Breast epithelium (tissue), 4 donors: ENCODE measurements around the gene TBC1D2B. TPM values are rescaled to one million over a fixed set of nuclear protein-coding genes. Genes with fewer than 3 reads are reported as not detected.

ENCODE experiments used
- DNase-seq, 2 donors: peaks; one replicate each; pipeline ENCODE4 v3.0.0-alpha.2; 2019; ENCODE audit warnings: low spot score in 2 of 2
- H3K27ac ChIP-seq, 2 donors: fragments of 200-600 bp; sonication (generic) in 1 of 2; one replicate each; pipeline ENCODE4 v1.5.1; 2016 to 2019; ENCODE audit warnings: mild to moderate bottlenecking in 1 of 2
- H3K27me3 ChIP-seq, 2 donors: fragments of 200-600 bp; sonication (generic) in 1 of 2; one replicate each; pipeline versions ENCODE4 v1.5.1 to v1.6.0; 2017 to 2019; ENCODE audit warnings: control low read depth in 1 of 2, mild to moderate bottlenecking in 1 of 2
- H3K36me3 ChIP-seq: fragments of 200-600 bp; one replicate; pipeline ENCODE4 v1.5.1; 2019
- H3K4me1 ChIP-seq, 2 donors: fragments of 200-600 bp; sonication (generic); one replicate each; pipeline ENCODE4 v1.5.1; 2016 to 2019; ENCODE audit warnings: control low read depth in 1 of 2
- H3K4me3 ChIP-seq, 3 donors: fragments of 200-600 bp; sonication (generic); 1 replicate in 2 of 3; 2 replicates in 1 of 3; pipeline ENCODE4 v1.5.1; 2016 to 2019; ENCODE audit warnings: mild to moderate bottlenecking in 3 of 3, moderate library complexity in 2 of 3
- H3K9me3 ChIP-seq, 2 donors: fragments of 200-600 bp; sonication (generic) in 1 of 2; one replicate each; pipeline ENCODE4 v1.5.1; 2016 to 2019; ENCODE audit warnings: control low read depth in 1 of 2
- CTCF ChIP-seq, 3 donors: fragments of 450-650 bp; IDR thresholded peaks; one replicate each; pipeline ENCODE4 v1.5.1; 2016 to 2017; ENCODE audit warnings: antibody characterized with exemption in 3 of 3, mild to moderate bottlenecking in 3 of 3, moderate library complexity in 3 of 3
- POLR2A ChIP-seq: fragments of 450-650 bp; IDR thresholded peaks from one replicate; pipeline ENCODE4 v1.6.1; 2016; ENCODE audit warnings: antibody characterized with exemption, mild to moderate bottlenecking, moderate library complexity
- POLR2AphosphoS5 ChIP-seq, 3 donors: sonication (generic); formaldehyde crosslinking; IDR thresholded peaks; one replicate each; pipeline ENCODE4 v1.6.1; 2017; ENCODE audit warnings: antibody characterized with exemption in 3 of 3
- intact Hi-C: fragments of 100-400 bp; cut with DNase I; formaldehyde crosslinking; loops from one replicate; pipeline ENCODE4 v1.15.1; 2023; ENCODE audit warnings: low total_unique reads
- total RNA-seq, 3 donors: library from RNA; depleted of rRNA; stranded (reverse); fragments of >200 nt; gene quantifications; one replicate each; pipeline ENCODE4 v1.1.0, GENCODE V29; 2016

The TBC1D2B gene
- total RNA-seq, 3 donors from 2014 or later: 44.9 to 71.0 (median 69.2) TPM

GRCh38 chr15:78087951-78088772 is 10.7 kb upstream of the TBC1D2B start:
- Histone ChIP-seq H3K27ac (no peak overlapping the region), H3K9me3 (no peaks in the 10 kb centered on the region), H3K36me3 (no peaks in the 10 kb centered on the region), H3K27me3 (no peaks in the 10 kb centered on the region), H3K4me1 (no peaks in the 10 kb centered on the region), H3K4me3 (no peak overlapping the region)
- intact Hi-C loops: no loop called here
- TF ChIP-seq CTCF (IDR thresholded peaks at IDR 0.05): no peak
- TF ChIP-seq POLR2AphosphoS5 (IDR thresholded peaks at IDR 0.05): no peak
- no peak for TF ChIP-seq POLR2A
- no peak for DNase-seq

GRCh38 chr15:78085928-78086327 is 8.4 kb upstream of the TBC1D2B start:
- Histone ChIP-seq H3K27me3 (no peaks in the 10 kb centered on the region), H3K4me3 (no peak overlapping the region), H3K4me1 (no peaks in the 10 kb centered on the region), H3K9me3 (no peaks in the 10 kb centered on the region), H3K27ac (no peak overlapping the region), H3K36me3 (no peaks in the 10 kb centered on the region)
- DNase-seq: no peak
- no peak for TF ChIP-seq POLR2A
- TF ChIP-seq POLR2AphosphoS5 (IDR thresholded peaks at IDR 0.05): no peak
- TF ChIP-seq CTCF (IDR thresholded peaks at IDR 0.05): no peak
- intact Hi-C loops: no loop called here

GRCh38 chr15:78084449-78084750 is 6.9 kb upstream of the TBC1D2B start:
- Histone ChIP-seq H3K36me3 (no peaks in the 10 kb centered on the region), H3K27me3 (no peaks in the 10 kb centered on the region), H3K9me3 (no peaks in the 10 kb centered on the region), H3K27ac (peak overlapping the region in 1 of 2 donors; percentile 46), H3K4me3 (no peak overlapping the region), H3K4me1 (no peaks in the 10 kb centered on the region)
- no peak for DNase-seq
- TF ChIP-seq POLR2AphosphoS5 (IDR thresholded peaks at IDR 0.05): no peak
- no peak for TF ChIP-seq CTCF (IDR thresholded peaks at IDR 0.05)
- TF ChIP-seq POLR2A: no peak
- intact Hi-C loops: no loop called here

GRCh38 chr15:78083687-78084448 is 6.4 kb upstream of the TBC1D2B start:
- TF ChIP-seq POLR2A (no peak), POLR2AphosphoS5 (IDR thresholded peaks at IDR 0.05) (no peak), CTCF (IDR thresholded peaks at IDR 0.05) (no peak)
- Histone ChIP-seq H3K4me1 (no peaks in the 10 kb centered on the region), H3K4me3 (no peak overlapping the region), H3K36me3 (no peaks in the 10 kb centered on the region), H3K27ac (peak overlapping the region in 1 of 2 donors; percentile 46), H3K27me3 (no peaks in the 10 kb centered on the region), H3K9me3 (no peaks in the 10 kb centered on the region)
- DNase-seq: no peak
- intact Hi-C loops: no loop called here

GRCh38 chr15:78083186-78083585 is 5.7 kb upstream of the TBC1D2B start:
- Histone ChIP-seq H3K9me3 (no peaks in the 10 kb centered on the region), H3K36me3 (no peaks in the 10 kb centered on the region), H3K27me3 (no peaks in the 10 kb centered on the region), H3K4me1 (no peaks in the 10 kb centered on the region), H3K27ac (no peak overlapping the region), H3K4me3 (no peak overlapping the region)
- intact Hi-C loops: no loop called here
- TF ChIP-seq POLR2A (no peak), CTCF (IDR thresholded peaks at IDR 0.05) (no peak), POLR2AphosphoS5 (IDR thresholded peaks at IDR 0.05) (no peak)
- DNase-seq: no peak
